DND-41 (cell line): ENCODE measurements around the gene GRID1.

Experiments used
- CTCF ChIP-seq: IDR thresholded peaks from 2 replicates; pipeline ENCODE4 v1.5.1; 2012; ENCODE audit warnings: borderline replicate concordance, low read length, moderate library complexity, mild to moderate bottlenecking; ENCODE audit not compliant: poor library complexity, severe bottlenecking; ENCODE audit errors: extremely low read depth
- EZH2 ChIP-seq: IDR thresholded peaks from 3 replicates; pipeline ENCODE4 v1.6.1; 2012; ENCODE audit warnings: borderline replicate concordance, low read depth, mild to moderate bottlenecking, moderate library complexity, low read length, inconsistent platforms; ENCODE audit not compliant: severe bottlenecking

- TF ChIP-seq CTCF (no peak), EZH2 (no peak)
Observed at GRCh38 chr10:86071145-86071544, 295.4 kb downstream of the GRID1 start.
